Measurements from ENCODE around the gene GGPS1.

GRCh38 chr1:235313931-235314678 is 14.3 kb upstream of the GGPS1 start:
- TF ChIP-seq CTCF (IDR thresholded peaks at IDR 0.05) (no peak), ZFX (IDR thresholded peaks at IDR 0.05; ENCODE audit: borderline replicate concordance) (no peak)
